ENCODE data around the gene SLC2A6. TPM values are rescaled to one million over a fixed set of nuclear protein-coding genes. Genes with fewer than 3 reads are reported as not detected.
A peak's percentile ranks its signal among the peaks of the same experiment; 100 is the strongest.

SLC2A6 gene
- polyA plus RNA-seq, 2 donors: 0.69 TPM

- 5 to 9% methylated on average over 26 of the region's 26 CpGs for WGBS, 2 donors
- Histone ChIP-seq H3K27ac (ENCODE audit: low read depth in 2 of 2, low read length in 1 of 2) (no peak overlapping the region), H3K4me3 (ENCODE audit: low read depth in 1 of 2, low read length in 2 of 2) (no peak overlapping the region)
Measured at GRCh38 chr9:133509179-133510083, 30.5 kb upstream of the SLC2A6 start.

GRCh38 chr9:133508046-133508445, 29.1 kb upstream of the SLC2A6 start:
- WGBS, 2 donors: 88 to 89% methylated on average over 8 of the region's 8 CpGs
- H3K4me1 ChIP-seq (ENCODE audit: control insufficient read depth in 2 of 2, insufficient read depth in 2 of 2, low read length in 1 of 2): peaks cover 0 to 14% of the 10 kb centered on the region in 2 donors
- no peaks in the 10 kb centered on the region for H3K36me3 ChIP-seq (ENCODE audit: control insufficient read depth in 2 of 2, insufficient read depth in 2 of 2, low read length in 1 of 2)
- no peak overlapping the region for H3K27ac ChIP-seq (ENCODE audit: low read depth in 2 of 2, low read length in 1 of 2)
- no peaks in the 10 kb centered on the region for H3K27me3 ChIP-seq (ENCODE audit: control insufficient read depth in 1 of 2, insufficient read depth in 2 of 2, low read length in 2 of 2)
- no peak overlapping the region for H3K4me3 ChIP-seq (ENCODE audit: low read depth in 1 of 2, low read length in 2 of 2)
- H3K9me3 ChIP-seq (ENCODE audit: control insufficient read depth in 2 of 2, insufficient read depth in 1 of 2, low read depth in 1 of 2, low read length in 1 of 2): no peaks in the 10 kb centered on the region

More at GRCh38 chr9:133509179-133510083, 30.5 kb upstream of the SLC2A6 start:
- H3K36me3 ChIP-seq (ENCODE audit: control insufficient read depth in 2 of 2, insufficient read depth in 2 of 2, low read length in 1 of 2): no peaks in the 10 kb centered on the region
- no peaks in the 10 kb centered on the region for H3K27me3 ChIP-seq (ENCODE audit: control insufficient read depth in 1 of 2, insufficient read depth in 2 of 2, low read length in 2 of 2)
- H3K9me3 ChIP-seq (ENCODE audit: control insufficient read depth in 2 of 2, insufficient read depth in 1 of 2, low read depth in 1 of 2, low read length in 1 of 2): no peaks in the 10 kb centered on the region
- H3K4me1 ChIP-seq (ENCODE audit: control insufficient read depth in 2 of 2, insufficient read depth in 2 of 2, low read length in 1 of 2): peaks cover 0 to 15% of the 10 kb centered on the region in 2 donors

GRCh38 chr9:133507246-133507965, 28.5 kb upstream of the SLC2A6 start:
- H3K36me3 ChIP-seq (ENCODE audit: control insufficient read depth in 2 of 2, insufficient read depth in 2 of 2, low read length in 1 of 2): no peaks in the 10 kb centered on the region
- H3K27me3 ChIP-seq (ENCODE audit: control insufficient read depth in 1 of 2, insufficient read depth in 2 of 2, low read length in 2 of 2): no peaks in the 10 kb centered on the region
- no peak overlapping the region for H3K4me3 ChIP-seq (ENCODE audit: low read depth in 1 of 2, low read length in 2 of 2)
- WGBS, 2 donors: 88 to 92% methylated on average over 24 of the region's 24 CpGs
- H3K4me1 ChIP-seq (ENCODE audit: control insufficient read depth in 2 of 2, insufficient read depth in 2 of 2, low read length in 1 of 2): peaks cover 0 to 14% of the 10 kb centered on the region in 2 donors
- H3K9me3 ChIP-seq (ENCODE audit: control insufficient read depth in 2 of 2, insufficient read depth in 1 of 2, low read depth in 1 of 2, low read length in 1 of 2): no peaks in the 10 kb centered on the region
- H3K27ac ChIP-seq (ENCODE audit: low read depth in 2 of 2, low read length in 1 of 2): no peak overlapping the region

GRCh38 chr9:133506653-133507038, 27.7 kb upstream of the SLC2A6 start:
- Histone ChIP-seq H3K9me3 (ENCODE audit: control insufficient read depth in 2 of 2, insufficient read depth in 1 of 2, low read depth in 1 of 2, low read length in 1 of 2) (no peaks in the 10 kb centered on the region), H3K4me3 (ENCODE audit: low read depth in 1 of 2, low read length in 2 of 2) (no peak overlapping the region), H3K36me3 (ENCODE audit: control insufficient read depth in 2 of 2, insufficient read depth in 2 of 2, low read length in 1 of 2) (no peaks in the 10 kb centered on the region), H3K4me1 (ENCODE audit: control insufficient read depth in 2 of 2, insufficient read depth in 2 of 2, low read length in 1 of 2) (peaks cover 0 to 12% of the 10 kb centered on the region in 2 donors), H3K27ac (ENCODE audit: low read depth in 2 of 2, low read length in 1 of 2) (no peak overlapping the region), H3K27me3 (ENCODE audit: control insufficient read depth in 1 of 2, insufficient read depth in 2 of 2, low read length in 2 of 2) (no peaks in the 10 kb centered on the region)
- 37 to 50% methylated on average over 18 of the region's 18 CpGs for WGBS, 2 donors

- Histone ChIP-seq H3K4me3 (ENCODE audit: low read depth in 1 of 2, low read length in 2 of 2) (no peak overlapping the region), H3K27me3 (ENCODE audit: control insufficient read depth in 1 of 2, insufficient read depth in 2 of 2, low read length in 2 of 2) (no peaks in the 10 kb centered on the region), H3K4me1 (ENCODE audit: control insufficient read depth in 2 of 2, insufficient read depth in 2 of 2, low read length in 1 of 2) (peaks cover 0 to 12% of the 10 kb centered on the region in 2 donors), H3K27ac (ENCODE audit: low read depth in 2 of 2, low read length in 1 of 2) (peak overlapping the region in 1 of 2 donors; percentile 8), H3K9me3 (ENCODE audit: control insufficient read depth in 2 of 2, insufficient read depth in 1 of 2, low read depth in 1 of 2, low read length in 1 of 2) (no peaks in the 10 kb centered on the region), H3K36me3 (ENCODE audit: control insufficient read depth in 2 of 2, insufficient read depth in 2 of 2, low read length in 1 of 2) (no peaks in the 10 kb centered on the region)
- WGBS, 2 donors: 62 to 73% methylated on average over 22 to 23 of the region's 23 CpGs
Measured at GRCh38 chr9:133505901-133506652, 27.2 kb upstream of the SLC2A6 start.

GRCh38 chr9:133505186-133505830, 26.4 kb upstream of the SLC2A6 start:
- Histone ChIP-seq H3K4me3 (ENCODE audit: low read depth in 1 of 2, low read length in 2 of 2) (no peak overlapping the region), H3K9me3 (ENCODE audit: control insufficient read depth in 2 of 2, insufficient read depth in 1 of 2, low read depth in 1 of 2, low read length in 1 of 2) (no peaks in the 10 kb centered on the region), H3K27me3 (ENCODE audit: control insufficient read depth in 1 of 2, insufficient read depth in 2 of 2, low read length in 2 of 2) (no peaks in the 10 kb centered on the region), H3K36me3 (ENCODE audit: control insufficient read depth in 2 of 2, insufficient read depth in 2 of 2, low read length in 1 of 2) (no peaks in the 10 kb centered on the region), H3K27ac (ENCODE audit: low read depth in 2 of 2, low read length in 1 of 2) (no peak overlapping the region), H3K4me1 (ENCODE audit: control insufficient read depth in 2 of 2, insufficient read depth in 2 of 2, low read length in 1 of 2) (peaks cover 0 to 12% of the 10 kb centered on the region in 2 donors)
- 86 to 87% methylated on average over 13 of the region's 13 CpGs for WGBS, 2 donors

- 97 to 100% methylated on average over 1 of the region's 1 CpG for WGBS, 2 donors
- H3K36me3 ChIP-seq (ENCODE audit: control insufficient read depth in 2 of 2, insufficient read depth in 2 of 2, low read length in 1 of 2): no peaks in the 10 kb centered on the region
- H3K4me3 ChIP-seq (ENCODE audit: low read depth in 1 of 2, low read length in 2 of 2): no peak overlapping the region
- H3K27me3 ChIP-seq (ENCODE audit: control insufficient read depth in 1 of 2, insufficient read depth in 2 of 2, low read length in 2 of 2): no peaks in the 10 kb centered on the region
- H3K9me3 ChIP-seq (ENCODE audit: control insufficient read depth in 2 of 2, insufficient read depth in 1 of 2, low read depth in 1 of 2, low read length in 1 of 2): no peaks in the 10 kb centered on the region
- no peak overlapping the region for H3K27ac ChIP-seq (ENCODE audit: low read depth in 2 of 2, low read length in 1 of 2)
- H3K4me1 ChIP-seq (ENCODE audit: control insufficient read depth in 2 of 2, insufficient read depth in 2 of 2, low read length in 1 of 2): peaks cover 0 to 13% of the 10 kb centered on the region in 2 donors
Measured at GRCh38 chr9:133502112-133502511, 23.2 kb upstream of the SLC2A6 start.

- Histone ChIP-seq H3K27ac (ENCODE audit: low read depth in 2 of 2, low read length in 1 of 2) (no peak overlapping the region), H3K4me1 (ENCODE audit: control insufficient read depth in 2 of 2, insufficient read depth in 2 of 2, low read length in 1 of 2) (peaks cover 0 to 12% of the 10 kb centered on the region in 2 donors), H3K9me3 (ENCODE audit: control insufficient read depth in 2 of 2, insufficient read depth in 1 of 2, low read depth in 1 of 2, low read length in 1 of 2) (no peaks in the 10 kb centered on the region), H3K4me3 (ENCODE audit: low read depth in 1 of 2, low read length in 2 of 2) (no peak overlapping the region), H3K27me3 (ENCODE audit: control insufficient read depth in 1 of 2, insufficient read depth in 2 of 2, low read length in 2 of 2) (no peaks in the 10 kb centered on the region), H3K36me3 (ENCODE audit: control insufficient read depth in 2 of 2, insufficient read depth in 2 of 2, low read length in 1 of 2) (no peaks in the 10 kb centered on the region)
- WGBS, 2 donors: 76 to 83% methylated on average over 12 of the region's 12 CpGs
Measured at GRCh38 chr9:133499892-133500270, 21.0 kb upstream of the SLC2A6 start.
